ENCODE results near the gene SLC43A1. TPM values are rescaled to one million over a fixed set of nuclear protein-coding genes. Genes with fewer than 3 reads are reported as not detected.

SLC43A1 gene
- total RNA-seq, 2 experiments from 2014 or later: 27.6 to 28.7 TPM

- H3K4me1 Mint-ChIP-seq: peaks cover 8% of the 10 kb centered on the region
- no peak overlapping the region for H3K4me3 Mint-ChIP-seq
- H3K27ac Mint-ChIP-seq: no peak overlapping the region
- no peaks in the 10 kb centered on the region for H3K9me3 Mint-ChIP-seq (ENCODE audit: low read depth)
- ATAC-seq: no peak
- no peak for DNase-seq
- H3K36me3 Mint-ChIP-seq (ENCODE audit: low read depth): peaks cover 36% of the 10 kb centered on the region
- intact Hi-C loops (cut with DNase I, micrococcal nuclease): no loop called here
- H3K27me3 Mint-ChIP-seq: peaks cover 9% of the 10 kb centered on the region
- ChIA-PET POLR2A (no interaction called here), CTCF (interaction anchor here (0.6 to 10.9 kb wide), 27 partner anchors 9 to 335 kb away, joined by 3 to 124 read pairs (median 4); partner anchors contain the start of genes RTN4RL2, SLC43A1 and TIMM10)
Observed at GRCh38 chr11:57484141-57484710, 31.3 kb downstream of the SLC43A1 start.

GRCh38 chr11:57483562-57483918 is 32.0 kb downstream of the SLC43A1 start:
- H3K4me1 Mint-ChIP-seq: peaks cover 8% of the 10 kb centered on the region
- no peak overlapping the region for H3K4me3 Mint-ChIP-seq
- ChIA-PET POLR2A (no interaction called here), CTCF (interaction anchor here (0.6 to 10.9 kb wide), 25 partner anchors 9 to 317 kb away, joined by 3 to 124 read pairs (median 4); partner anchors contain the start of genes RTN4RL2 and TIMM10)
- no peak overlapping the region for H3K27ac Mint-ChIP-seq
- peaks cover 29% of the 10 kb centered on the region for H3K36me3 Mint-ChIP-seq (ENCODE audit: low read depth)
- intact Hi-C loops (cut with DNase I, micrococcal nuclease): loop anchor here in 1 of 2 experiments (1.0 to 2.0 kb wide), 2 partner anchors 57 to 138 kb away; partner anchors contain the start of gene SLC43A3
- no peak for ATAC-seq
- peaks cover 9% of the 10 kb centered on the region for H3K27me3 Mint-ChIP-seq
- H3K9me3 Mint-ChIP-seq (ENCODE audit: low read depth): no peaks in the 10 kb centered on the region
- no peak for DNase-seq

GRCh38 chr11:57482782-57483561 is 32.5 kb downstream of the SLC43A1 start:
- Mint-ChIP-seq H3K36me3 (ENCODE audit: low read depth) (peaks cover 23% of the 10 kb centered on the region), H3K9me3 (ENCODE audit: low read depth) (no peaks in the 10 kb centered on the region), H3K4me3 (no peak overlapping the region), H3K27me3 (peaks cover 9% of the 10 kb centered on the region), H3K4me1 (peaks cover 8% of the 10 kb centered on the region), H3K27ac (no peak overlapping the region)
- POLR2A ChIA-PET: no interaction called here
- DNase-seq: peak; percentile 86
- ATAC-seq: peak; percentile 69
- CTCF ChIA-PET: interaction anchor here (0.6 to 10.9 kb wide), 23 partner anchors 10 to 227 kb away, joined by 3 to 124 read pairs (median 5); partner anchors contain the start of genes RTN4RL2 and TIMM10
- intact Hi-C loops (cut with DNase I, micrococcal nuclease): loop anchor here in 1 of 2 experiments (1.0 to 2.0 kb wide), 2 partner anchors 56 to 138 kb away; partner anchors contain the start of gene SLC43A3

GRCh38 chr11:57481915-57482781 is 33.4 kb downstream of the SLC43A1 start:
- H3K4me1 Mint-ChIP-seq: peaks cover 8% of the 10 kb centered on the region
- intact Hi-C loops (cut with DNase I, micrococcal nuclease): loop anchor here (2.0 kb wide), 2 partner anchors 55 to 137 kb away; partner anchors contain the start of gene SLC43A3 (in 1 of the 2)
- POLR2A ChIA-PET: no interaction called here
- CTCF ChIA-PET: interaction anchor here (0.6 to 10.9 kb wide), 15 partner anchors 9 to 338 kb away, joined by 3 to 124 read pairs (median 6); partner anchors contain the start of genes RTN4RL2 and TIMM10
- peaks cover 9% of the 10 kb centered on the region for H3K27me3 Mint-ChIP-seq
- no peaks in the 10 kb centered on the region for H3K9me3 Mint-ChIP-seq (ENCODE audit: low read depth)
- H3K4me3 Mint-ChIP-seq: no peak overlapping the region
- DNase-seq (no peak), ATAC-seq (no peak)
- H3K27ac Mint-ChIP-seq: no peak overlapping the region
- H3K36me3 Mint-ChIP-seq (ENCODE audit: low read depth): peaks cover 16% of the 10 kb centered on the region

GRCh38 chr11:57481315-57481714 is 34.2 kb downstream of the SLC43A1 start:
- ATAC-seq (no peak), DNase-seq (no peak)
- intact Hi-C loops (cut with DNase I, micrococcal nuclease): loop anchor here in 1 of 2 experiments (2.0 kb wide), 1 partner anchor 137 kb away; no protein-coding TSS in a partner anchor
- H3K9me3 Mint-ChIP-seq (ENCODE audit: low read depth): no peaks in the 10 kb centered on the region
- POLR2A ChIA-PET: no interaction called here
- CTCF ChIA-PET: interaction anchor here (0.7 to 10.9 kb wide), 11 partner anchors 8 to 48 kb away, joined by 3 to 124 read pairs (median 4); partner anchors contain the start of genes RTN4RL2 and TIMM10
- peaks cover 9% of the 10 kb centered on the region for H3K27me3 Mint-ChIP-seq
- H3K27ac Mint-ChIP-seq: no peak overlapping the region
- H3K4me1 Mint-ChIP-seq: peaks cover 12% of the 10 kb centered on the region
- no peak overlapping the region for H3K4me3 Mint-ChIP-seq
- H3K36me3 Mint-ChIP-seq (ENCODE audit: low read depth): peaks cover 16% of the 10 kb centered on the region

GRCh38 chr11:57480409-57481137 is 34.9 kb downstream of the SLC43A1 start:
- Mint-ChIP-seq H3K4me1 (peaks cover 15% of the 10 kb centered on the region), H3K9me3 (ENCODE audit: low read depth) (no peaks in the 10 kb centered on the region), H3K27ac (no peak overlapping the region), H3K4me3 (no peak overlapping the region), H3K36me3 (ENCODE audit: low read depth) (peaks cover 11% of the 10 kb centered on the region), H3K27me3 (peaks cover 11% of the 10 kb centered on the region)
- intact Hi-C loops (cut with DNase I, micrococcal nuclease): loop anchor here (1.0 to 2.0 kb wide), 2 partner anchors 23 to 136 kb away; no protein-coding TSS in a partner anchor
- CTCF ChIA-PET: interaction anchor here (0.7 to 10.9 kb wide), 12 partner anchors 8 to 162 kb away, joined by 3 to 124 read pairs (median 4); partner anchors contain the start of genes RTN4RL2 and TIMM10
- ATAC-seq (peak; percentile 69), DNase-seq (peak; percentile 90)
- POLR2A ChIA-PET: interaction anchor here (0.6 kb wide), 1 partner anchor 15 kb away, joined by 5 read pairs; no protein-coding TSS in a partner anchor

GRCh38 chr11:57479911-57480310 is 35.6 kb downstream of the SLC43A1 start:
- no peak overlapping the region for H3K4me3 Mint-ChIP-seq
- H3K9me3 Mint-ChIP-seq (ENCODE audit: low read depth): no peaks in the 10 kb centered on the region
- peaks cover 11% of the 10 kb centered on the region for H3K27me3 Mint-ChIP-seq
- ChIA-PET CTCF (interaction anchor here (0.5 to 10.9 kb wide), 7 partner anchors 9 to 165 kb away, joined by 3 to 124 read pairs (median 3); partner anchors contain the start of gene RTN4RL2), POLR2A (interaction anchor here (0.6 kb wide), 1 partner anchor 14 kb away, joined by 5 read pairs; no protein-coding TSS in a partner anchor)
- H3K36me3 Mint-ChIP-seq (ENCODE audit: low read depth): peaks cover 4% of the 10 kb centered on the region
- DNase-seq (no peak), ATAC-seq (peak; percentile 21)
- no peak overlapping the region for H3K27ac Mint-ChIP-seq
- peaks cover 19% of the 10 kb centered on the region for H3K4me1 Mint-ChIP-seq
- intact Hi-C loops (cut with DNase I, micrococcal nuclease): loop anchor here (1.0 to 5.0 kb wide), 3 partner anchors 23 to 135 kb away; partner anchors contain the start of gene SLC43A3 (in 1 of the 2)

GRCh38 chr11:57479021-57479663 is 36.4 kb downstream of the SLC43A1 start:
- peaks cover 27% of the 10 kb centered on the region for H3K4me1 Mint-ChIP-seq
- H3K27ac Mint-ChIP-seq: no peak overlapping the region
- ChIA-PET CTCF (interaction anchor here (0.6 to 10.9 kb wide), 6 partner anchors 14 to 422 kb away, joined by 3 to 124 read pairs (median 7); partner anchors contain the start of gene RTN4RL2), POLR2A (interaction anchor here (0.7 to 1.1 kb wide), 2 partner anchors 19 to 75 kb away, joined by 3 to 5 read pairs; partner anchors contain the start of gene RTN4RL2)
- intact Hi-C loops (cut with DNase I, micrococcal nuclease): loop anchor here in 1 of 2 experiments (5.0 kb wide), 1 partner anchor 52 kb away; the partner anchor contains the start of gene SLC43A3
- no peak overlapping the region for H3K4me3 Mint-ChIP-seq
- peaks cover 11% of the 10 kb centered on the region for H3K27me3 Mint-ChIP-seq
- H3K9me3 Mint-ChIP-seq (ENCODE audit: low read depth): no peaks in the 10 kb centered on the region
- no peak for ATAC-seq
- H3K36me3 Mint-ChIP-seq (ENCODE audit: low read depth): no peaks in the 10 kb centered on the region
- DNase-seq: no peak

GRCh38 chr11:57477507-57478189 is 37.9 kb downstream of the SLC43A1 start:
- ChIA-PET POLR2A (interaction anchor here (0.7 to 1.3 kb wide), 2 partner anchors 16 to 174 kb away, joined by 3 read pairs; no protein-coding TSS in a partner anchor), CTCF (interaction anchor here (0.7 to 10.9 kb wide), 12 partner anchors 12 to 227 kb away, joined by 3 to 124 read pairs (median 4); partner anchors contain the start of gene RTN4RL2)
- no peak for ATAC-seq
- DNase-seq: no peak
- Mint-ChIP-seq H3K9me3 (ENCODE audit: low read depth) (no peaks in the 10 kb centered on the region), H3K27me3 (peaks cover 14% of the 10 kb centered on the region), H3K4me3 (no peak overlapping the region), H3K36me3 (ENCODE audit: low read depth) (no peaks in the 10 kb centered on the region), H3K4me1 (peaks cover 30% of the 10 kb centered on the region), H3K27ac (no peak overlapping the region)
- intact Hi-C loops (cut with DNase I, micrococcal nuclease): loop anchor here in 1 of 2 experiments (5.0 kb wide), 1 partner anchor 50 kb away; the partner anchor contains the start of gene SLC43A3
